SU-DHL-6 (cell line): Measurements from ENCODE around the gene SH3GL2.

ENCODE experiments used
- H2AFZ ChIP-seq: fragments of 200-600 bp; sonication (generic); 2 replicates; pipeline ENCODE4 v1.6.1; 2014; ENCODE audit warnings: low read depth, mild to moderate bottlenecking, moderate library complexity, mixed read lengths, antibody characterized with exemption, low read length; ENCODE audit not compliant: severe bottlenecking
- H3F3A ChIP-seq: fragments of 200-600 bp; shearing (Covaris generic); 2 replicates; pipeline ENCODE4 v1.6.0; 2016; ENCODE audit warnings: antibody characterized with exemption, mild to moderate bottlenecking; ENCODE audit not compliant: insufficient read depth
- H3K27ac ChIP-seq: fragments of 200-600 bp; sonication (generic); 2 replicates; pipeline ENCODE4 v1.5.1; 2016; ENCODE audit warnings: low read depth, mild to moderate bottlenecking, low read length, moderate library complexity, mixed read lengths
- H3K27me3 ChIP-seq: fragments of 200-600 bp; sonication (generic), shearing (Covaris generic); 2 replicates; pipeline ENCODE4 v1.6.0; 2014; ENCODE audit warnings: mild to moderate bottlenecking, low read length
- H3K36me3 ChIP-seq: fragments of 200-600 bp; sonication (generic); 2 replicates; pipeline ENCODE4 v1.6.1; 2014; ENCODE audit warnings: mild to moderate bottlenecking, low read length, mixed read lengths
- H3K4me2 ChIP-seq: fragments of 300-600, 200-600 bp; shearing (Covaris generic), sonication (generic); 2 replicates; pipeline ENCODE4 v1.6.0; 2014; ENCODE audit warnings: low read length, low read depth, mild to moderate bottlenecking; ENCODE audit not compliant: poor library complexity, severe bottlenecking
- H3K4me3 ChIP-seq: fragments of 200-600 bp; sonication (generic); 2 replicates; pipeline ENCODE4 v1.5.1; 2014; ENCODE audit warnings: antibody characterized with exemption, low read length, mild to moderate bottlenecking, mixed read lengths; ENCODE audit not compliant: insufficient read depth, poor library complexity, severe bottlenecking
- H3K79me2 ChIP-seq: fragments of 200-600 bp; sonication (generic); 2 replicates; pipeline ENCODE4 v1.6.1; 2014; ENCODE audit warnings: mild to moderate bottlenecking, low read length, moderate library complexity; ENCODE audit not compliant: insufficient read depth
- H3K9ac ChIP-seq: fragments of 200-600 bp; sonication (generic); 2 replicates; pipeline ENCODE4 v1.7.0; 2014; ENCODE audit warnings: mild to moderate bottlenecking, low read length
- H3K9me2 ChIP-seq: fragments of 200-600 bp; sonication (generic); replicated peaks from 2 replicates; pipeline ENCODE4 v1.6.1; 2014; ENCODE audit warnings: low read length; ENCODE audit not compliant: insufficient read depth
- H3K9me3 ChIP-seq: fragments of 200-600 bp; sonication (generic); 2 replicates; pipeline ENCODE4 v1.6.1; 2014; ENCODE audit warnings: low read length, mixed read lengths; ENCODE audit not compliant: insufficient read depth
- H4K20me1 ChIP-seq: fragments of 200-600 bp; sonication (generic); 2 replicates; pipeline ENCODE4 v1.6.1; 2014; ENCODE audit warnings: low read depth, mild to moderate bottlenecking, antibody characterized with exemption, low read length, moderate library complexity, mixed read lengths
- EZH2phosphoT487 ChIP-seq: fragments of 200-600 bp; sonication (generic), shearing (Covaris generic); conservative IDR thresholded peaks from 2 replicates; pipeline ENCODE4 v1.6.1; 2018; ENCODE audit warnings: mild to moderate bottlenecking, antibody characterized with exemption, low read length, moderate library complexity, mixed read lengths
- TF ChIP-seq, protein P1 (sequence below): fragments of 200-600 bp; sonication (generic); IDR thresholded peaks from one replicate; pipeline ENCODE4 v1.5.1; 2017; ENCODE audit warnings: antibody characterized with exemption, mild to moderate bottlenecking, low read length, moderate library complexity; ENCODE audit not compliant: insufficient read depth, poor library complexity, severe bottlenecking

Gene SH3GL2

GRCh38 chr9:17699615-17700330 is 120.9 kb downstream of the SH3GL2 start:
- no peaks in the 10 kb centered on the region for H3K79me2 ChIP-seq

GRCh38 chr9:17706347-17706746 is 127.5 kb downstream of the SH3GL2 start:
- Histone ChIP-seq H4K20me1 (no peaks in the 10 kb centered on the region), H3K27me3 (no peaks in the 10 kb centered on the region), H3K27ac (no peak overlapping the region), H3K36me3 (no peaks in the 10 kb centered on the region), H3K9me2 (no peaks in the 10 kb centered on the region), H3K4me3 (no peak overlapping the region), H3K4me2 (no peak overlapping the region), H3K9me3 (no peaks in the 10 kb centered on the region), H2AFZ (no peak overlapping the region), H3K9ac (no peak overlapping the region), H3F3A (no peaks in the 10 kb centered on the region), H3K79me2 (no peaks in the 10 kb centered on the region)
- TF ChIP-seq, protein P1, sequence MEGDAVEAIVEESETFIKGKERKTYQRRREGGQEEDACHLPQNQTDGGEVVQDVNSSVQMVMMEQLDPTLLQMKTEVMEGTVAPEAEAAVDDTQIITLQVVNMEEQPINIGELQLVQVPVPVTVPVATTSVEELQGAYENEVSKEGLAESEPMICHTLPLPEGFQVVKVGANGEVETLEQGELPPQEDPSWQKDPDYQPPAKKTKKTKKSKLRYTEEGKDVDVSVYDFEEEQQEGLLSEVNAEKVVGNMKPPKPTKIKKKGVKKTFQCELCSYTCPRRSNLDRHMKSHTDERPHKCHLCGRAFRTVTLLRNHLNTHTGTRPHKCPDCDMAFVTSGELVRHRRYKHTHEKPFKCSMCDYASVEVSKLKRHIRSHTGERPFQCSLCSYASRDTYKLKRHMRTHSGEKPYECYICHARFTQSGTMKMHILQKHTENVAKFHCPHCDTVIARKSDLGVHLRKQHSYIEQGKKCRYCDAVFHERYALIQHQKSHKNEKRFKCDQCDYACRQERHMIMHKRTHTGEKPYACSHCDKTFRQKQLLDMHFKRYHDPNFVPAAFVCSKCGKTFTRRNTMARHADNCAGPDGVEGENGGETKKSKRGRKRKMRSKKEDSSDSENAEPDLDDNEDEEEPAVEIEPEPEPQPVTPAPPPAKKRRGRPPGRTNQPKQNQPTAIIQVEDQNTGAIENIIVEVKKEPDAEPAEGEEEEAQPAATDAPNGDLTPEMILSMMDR, result no peak
- TF ChIP-seq EZH2phosphoT487, result no peak

More at GRCh38 chr9:17699615-17700330, 120.9 kb downstream of the SH3GL2 start:
- Histone ChIP-seq H3K4me3 (no peak overlapping the region), H3K36me3 (no peaks in the 10 kb centered on the region), H3F3A (no peaks in the 10 kb centered on the region), H3K4me2 (no peak overlapping the region), H3K9me2 (no peaks in the 10 kb centered on the region; the same call in 1 of the 2 replicates), H3K27me3 (no peaks in the 10 kb centered on the region), H2AFZ (no peak overlapping the region), H3K9ac (no peak overlapping the region), H4K20me1 (no peaks in the 10 kb centered on the region), H3K9me3 (no peaks in the 10 kb centered on the region), H3K27ac (no peak overlapping the region)
- TF ChIP-seq EZH2phosphoT487, result no peak
- TF ChIP-seq, protein P1, result no peak

DNA sequence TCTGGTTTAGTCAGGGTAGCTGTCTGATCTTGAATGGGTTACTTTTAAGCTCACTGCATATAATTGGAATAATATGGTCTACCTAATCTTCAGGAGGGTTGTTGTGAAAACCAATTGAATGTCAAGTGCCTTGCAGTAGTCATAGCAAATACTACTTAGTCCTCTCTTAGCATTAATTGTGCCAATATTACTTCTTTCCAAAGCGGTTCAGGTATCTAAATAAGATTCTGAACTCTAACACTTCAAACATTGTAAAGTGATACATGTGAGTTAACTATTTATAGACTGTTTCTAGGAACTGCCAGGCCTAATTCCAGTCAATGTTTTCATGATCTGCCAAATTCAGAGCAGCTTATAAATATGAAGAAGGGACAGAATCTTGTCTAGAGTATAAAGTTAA is 140.2 kb downstream of the SH3GL2 start:
- Histone ChIP-seq H3K79me2 (no peaks in the 10 kb centered on the region), H4K20me1 (no peaks in the 10 kb centered on the region), H3K9ac (no peak overlapping the region), H2AFZ (no peak overlapping the region), H3F3A (no peaks in the 10 kb centered on the region), H3K27me3 (no peaks in the 10 kb centered on the region), H3K9me3 (no peaks in the 10 kb centered on the region), H3K9me2 (0 out of 2 replicates have a peak, but pooled peaks cover 4% of the 10 kb centered on the region), H3K36me3 (no peaks in the 10 kb centered on the region), H3K27ac (no peak overlapping the region), H3K4me2 (no peak overlapping the region), H3K4me3 (no peak overlapping the region)
- TF ChIP-seq, protein P1, result no peak
- no peak for TF ChIP-seq EZH2phosphoT487
